Left lung (tissue), 10 donors: ENCODE data around the gene PLEKHG3. TPM values are rescaled to one million over a fixed set of nuclear protein-coding genes. Genes with fewer than 3 reads are reported as not detected.
A peak's percentile ranks its signal among the peaks of the same experiment; 100 is the strongest.

Experiments used
- ATAC-seq: fragments of 200-7000 bp; cut with Tn5 transposase; one replicate; pipeline ENCODE4 v1.9.1; 2020; ENCODE audit warnings: moderate library complexity
- DNase-seq, 4 donors: peaks; one replicate each; pipeline ENCODE4 v3.0.0-alpha.2; 2013 to 2020
- H3K27ac ChIP-seq, 2 donors: fragments of 200-600 bp; sonication (generic) in 1 of 2; one replicate each; pipeline versions ENCODE4 v1.5.0 to v1.8.0; 2020 to 2021
- H3K27me3 ChIP-seq, 2 donors: fragments of 200-600 bp; sonication (generic) in 1 of 2; one replicate each; pipeline versions ENCODE4 v1.5.0 to v1.8.0; 2020 to 2021
- H3K36me3 ChIP-seq, 2 donors: fragments of 200-600 bp; sonication (generic) in 1 of 2; one replicate each; pipeline versions ENCODE4 v1.5.0 to v1.8.0; 2020 to 2021
- H3K4me1 ChIP-seq, 2 donors: fragments of 200-600 bp; one replicate each; pipeline ENCODE4 v1.8.0; 2021
- H3K4me3 ChIP-seq, 2 donors: fragments of 200-600 bp; sonication (generic) in 1 of 2; one replicate each; pipeline versions ENCODE4 v1.5.0 to v1.8.0; 2020 to 2021; ENCODE audit warnings: mild to moderate bottlenecking in 1 of 2
- H3K9me3 ChIP-seq, 2 donors: fragments of 200-600 bp; sonication (generic) in 1 of 2; one replicate each; pipeline versions ENCODE4 v1.5.0 to v1.8.0; 2020 to 2021
- CTCF ChIP-seq, 2 donors: fragments of 200-600 bp; sonication (generic) in 1 of 2; IDR thresholded peaks; one replicate each; pipeline versions ENCODE4 v1.5.0 to v1.8.0; 2021; ENCODE audit warnings: antibody characterized with exemption in 2 of 2
- intact Hi-C, 2 donors: fragments of 100-400 bp; cut with DNase I; formaldehyde crosslinking; loops; one replicate each; pipeline versions ENCODE4 v1.11.2 to v1.14.2; 2022
- polyA plus RNA-seq, 6 donors: library from polyadenylated mRNA; unstranded; fragments of 120-200 nt; gene quantifications; one replicate each; pipeline ENCODE4 v1.2.1, GENCODE V29; 2013; ENCODE audit not compliant: insufficient read length in 6 of 6
- total RNA-seq, 2 donors: library from RNA; stranded (reverse); fragmentation: NEBNext Ultra II Directional; extraction: Animal tissue kit (Norgen Biotek cat#: 25700); gene quantifications; one replicate each; pipeline ENCODE4 v1.2.1, GENCODE V29; 2021
- donor health status: DM: no; HTN: yes; CAD: no.
- donor health status: DM: no; HTN: no; CAD: no.

The PLEKHG3 gene
- total and polyA plus RNA-seq, 8 donors, result 31.9 to 67.3 (median 56.0) TPM

DNA sequence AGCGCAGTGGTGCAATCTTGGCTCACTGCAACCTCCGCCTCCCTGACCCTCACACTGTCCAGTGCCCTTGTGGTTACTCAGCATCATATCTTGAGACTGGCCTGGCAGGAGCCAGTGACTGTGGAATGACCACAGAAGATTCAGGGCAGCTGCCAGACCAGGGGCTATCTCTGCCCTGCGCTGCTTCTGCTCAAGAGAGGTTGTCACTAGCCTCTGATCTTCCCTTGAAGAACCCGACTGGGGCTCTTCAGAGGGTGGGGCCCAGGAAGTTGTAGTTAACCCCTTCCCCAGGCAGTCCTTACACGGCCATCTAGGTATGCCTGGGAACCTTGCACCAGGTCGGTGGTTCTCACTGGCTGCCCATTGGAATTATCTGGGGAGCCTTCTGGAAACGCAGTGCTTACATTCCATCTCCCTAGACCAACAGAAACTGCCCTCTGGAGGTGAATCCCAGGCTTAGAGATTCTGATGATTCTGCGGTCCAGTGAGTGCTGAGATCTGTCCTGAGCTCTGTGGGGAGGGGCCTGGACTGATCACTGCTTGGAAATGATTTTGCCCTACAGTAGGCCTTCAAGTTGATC is 41.4 kb downstream of the PLEKHG3 start:
- intact Hi-C loops, result no loop called here
- TF ChIP-seq CTCF (IDR thresholded peaks at IDR 0.05), result no peak
- Histone ChIP-seq H3K4me1 (peaks cover 0 to 8% of the 10 kb centered on the region in 2 donors), H3K36me3 (peaks cover 0 to 69% of the 10 kb centered on the region in 2 donors), H3K9me3 (no peaks in the 10 kb centered on the region), H3K27ac (no peak overlapping the region), H3K4me3 (no peak overlapping the region), H3K27me3 (no peaks in the 10 kb centered on the region)
- ATAC-seq (peak; percentile 25), DNase-seq (no peak)

- no peaks in the 10 kb centered on the region for H3K27me3 ChIP-seq
- TF ChIP-seq CTCF (IDR thresholded peaks at IDR 0.05), result no peak
- H3K9me3 ChIP-seq, result no peaks in the 10 kb centered on the region
- intact Hi-C loops, result no loop called here
- peaks cover 0 to 8% of the 10 kb centered on the region in 2 donors for H3K4me1 ChIP-seq
- H3K27ac ChIP-seq, result no peak overlapping the region
- DNase-seq (peak in 1 of 4 donors; percentile 21), ATAC-seq (no peak)
- no peak overlapping the region for H3K4me3 ChIP-seq
- H3K36me3 ChIP-seq, result peaks cover 0 to 59% of the 10 kb centered on the region in 2 donors
These were observed 42.4 kb downstream of the PLEKHG3 start for GRCh38 chr14:64746298-64747250.

GRCh38 chr14:64747327-64747726 is 43.1 kb downstream of the PLEKHG3 start:
- H3K4me1 ChIP-seq, result peaks cover 0 to 8% of the 10 kb centered on the region in 2 donors
- peaks cover 0 to 52% of the 10 kb centered on the region in 2 donors for H3K36me3 ChIP-seq
- TF ChIP-seq CTCF (IDR thresholded peaks at IDR 0.05), result no peak
- intact Hi-C loops, result no loop called here
- ATAC-seq, result no peak
- no peaks in the 10 kb centered on the region for H3K27me3 ChIP-seq
- no peak overlapping the region for H3K4me3 ChIP-seq
- no peaks in the 10 kb centered on the region for H3K9me3 ChIP-seq
- no peak for DNase-seq
- no peak overlapping the region for H3K27ac ChIP-seq

DNA sequence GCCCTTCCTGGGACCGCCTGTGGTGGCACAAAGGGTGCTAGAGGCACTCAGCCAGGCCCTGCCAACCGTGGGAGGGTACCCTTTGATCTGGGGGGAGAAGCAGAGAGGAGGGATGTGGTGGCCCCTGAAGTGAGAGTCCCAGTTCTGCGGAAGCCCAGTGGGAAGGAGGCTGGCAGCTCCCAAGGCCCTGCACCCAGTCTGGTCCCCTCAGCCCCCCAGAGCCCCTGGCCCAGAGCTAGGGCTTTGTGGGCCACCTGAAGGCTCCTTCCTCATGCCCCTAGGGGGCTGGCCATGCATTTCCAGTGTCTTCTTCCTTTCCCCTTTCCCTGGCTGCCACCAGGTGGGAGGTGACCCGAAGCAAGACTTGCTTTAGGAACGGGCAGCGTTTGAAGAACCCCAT is 44.3 kb downstream of the PLEKHG3 start:
- Histone ChIP-seq H3K4me1 (peaks cover 0 to 8% of the 10 kb centered on the region in 2 donors), H3K27ac (no peak overlapping the region), H3K27me3 (peaks cover 0 to 4% of the 10 kb centered on the region in 2 donors), H3K36me3 (peaks cover 0 to 40% of the 10 kb centered on the region in 2 donors), H3K4me3 (no peak overlapping the region), H3K9me3 (no peaks in the 10 kb centered on the region)
- DNase-seq (no peak), ATAC-seq (no peak)
- no peak for TF ChIP-seq CTCF (IDR thresholded peaks at IDR 0.05)
- intact Hi-C loops, result no loop called here
